Mucosa of stomach (tissue), 1 donor: ENCODE data around the gene THSD7A.
"Not testable (repeated sequence)": the region's sequence is repeated elsewhere in the genome, so short reads cannot be mapped to it uniquely, and the experiment has no call there.

Experiments used
- H3K27me3 ChIP-seq: one replicate; pipeline ENCODE4 v1.7.0; 2013; ENCODE audit warnings: mild to moderate bottlenecking, low read length; ENCODE audit not compliant: control insufficient read depth, insufficient read depth
- H3K36me3 ChIP-seq: one replicate; pipeline ENCODE4 v1.7.0; 2013; ENCODE audit warnings: low read length; ENCODE audit not compliant: control insufficient read depth, insufficient read depth
- H3K4me1 ChIP-seq: one replicate; pipeline ENCODE4 v1.7.0; 2013; ENCODE audit warnings: mild to moderate bottlenecking, low read length; ENCODE audit not compliant: control insufficient read depth, insufficient read depth
- H3K4me3 ChIP-seq: one replicate; pipeline ENCODE4 v1.7.0; 2013; ENCODE audit warnings: low read length
- H3K9ac ChIP-seq: one replicate; pipeline ENCODE4 v1.7.0; 2013; ENCODE audit warnings: mild to moderate bottlenecking, low read length, moderate library complexity
- H3K9me3 ChIP-seq: one replicate; pipeline ENCODE4 v1.7.0; 2013; ENCODE audit warnings: mild to moderate bottlenecking, low read length, moderate library complexity; ENCODE audit not compliant: control insufficient read depth
- donor health status: Pancreatic carcinoma.

THSD7A gene

GRCh38 chr7:11540271-11540761, 291.7 kb downstream of the THSD7A start:
- Histone ChIP-seq H3K36me3 (no peaks in the 10 kb centered on the region), H3K9me3 (no peaks in the 10 kb centered on the region), H3K4me1 (no peaks in the 10 kb centered on the region), H3K9ac (no peak overlapping the region), H3K27me3 (no peaks in the 10 kb centered on the region), H3K4me3 (no peak overlapping the region)

- no peak overlapping the region for H3K9ac ChIP-seq
- H3K36me3 ChIP-seq, result no peaks in the 10 kb centered on the region
- no peak overlapping the region for H3K4me3 ChIP-seq
- no peaks in the 10 kb centered on the region for H3K4me1 ChIP-seq
- no peaks in the 10 kb centered on the region for H3K27me3 ChIP-seq
- H3K9me3 ChIP-seq, result no peaks in the 10 kb centered on the region
Measured at GRCh38 chr7:11539853-11540252, 292.1 kb downstream of the THSD7A start.

DNA sequence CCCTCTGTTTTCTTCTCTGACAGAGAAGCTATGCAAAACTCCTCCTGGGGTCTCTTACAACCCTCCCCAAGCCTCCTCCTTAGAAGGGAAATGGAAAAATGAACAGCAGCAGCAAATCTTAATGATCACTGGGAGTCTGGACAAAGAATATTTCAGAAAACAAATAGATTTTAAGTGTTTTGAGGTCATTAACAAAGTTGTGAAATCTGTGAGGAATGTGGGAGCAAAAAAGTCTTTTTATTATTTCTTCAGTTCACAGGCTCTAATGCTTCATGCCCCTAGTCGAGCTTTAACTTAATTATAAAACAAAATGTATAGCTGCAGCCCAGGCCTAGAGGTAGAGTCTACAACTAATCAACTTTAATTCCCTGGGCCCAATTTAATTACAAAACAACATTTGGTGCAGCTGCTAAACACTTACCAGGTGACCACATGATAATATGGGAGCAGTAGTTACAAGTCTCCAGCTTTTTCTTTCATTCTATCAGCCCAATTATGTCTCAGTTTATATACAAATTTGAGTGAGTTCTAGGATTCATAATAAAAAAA, 293.2 kb downstream of the THSD7A start:
- Histone ChIP-seq H3K27me3 (no peaks in the 10 kb centered on the region), H3K4me3 (no peak overlapping the region), H3K36me3 (no peaks in the 10 kb centered on the region), H3K9me3 (no peaks in the 10 kb centered on the region), H3K4me1 (no peaks in the 10 kb centered on the region), H3K9ac (no peak overlapping the region)

GRCh38 chr7:11533229-11533820, 298.7 kb downstream of the THSD7A start:
- H3K9ac ChIP-seq, result no peak overlapping the region
- no peaks in the 10 kb centered on the region for H3K9me3 ChIP-seq
- no peak overlapping the region for H3K4me3 ChIP-seq
- H3K36me3 ChIP-seq, result no peaks in the 10 kb centered on the region
- H3K27me3 ChIP-seq, result no peaks in the 10 kb centered on the region
- H3K4me1 ChIP-seq, result no peaks in the 10 kb centered on the region

DNA sequence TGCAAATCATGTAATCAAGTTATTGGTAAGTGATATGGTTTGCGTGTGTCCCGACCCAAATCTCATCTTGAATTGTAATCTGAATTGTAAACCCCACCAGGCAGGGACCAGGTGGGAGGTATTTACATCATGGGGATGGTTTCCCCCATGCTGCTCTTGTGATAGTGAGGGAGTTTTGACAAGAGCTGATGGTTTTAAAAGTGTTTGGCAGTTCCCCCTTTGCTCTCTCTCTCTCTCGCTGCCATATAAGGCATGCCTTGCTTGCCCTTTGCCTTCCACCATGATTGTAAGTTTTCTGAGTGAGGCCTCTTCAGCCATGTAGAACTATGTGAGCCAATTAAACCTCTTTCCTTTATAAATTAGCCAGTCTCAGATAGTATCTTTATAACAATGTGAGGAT, 302.6 kb downstream of the THSD7A start:
- Histone ChIP-seq H3K9ac (no peak overlapping the region), H3K36me3 (no peaks in the 10 kb centered on the region), H3K27me3 (no peaks in the 10 kb centered on the region), H3K4me1 (no peaks in the 10 kb centered on the region), H3K4me3 (no peak overlapping the region), H3K9me3 (no peaks in the 10 kb centered on the region)

- Histone ChIP-seq H3K4me1 (no peaks in the 10 kb centered on the region), H3K4me3 (no peak overlapping the region), H3K9ac (no peak overlapping the region), H3K9me3 (no peaks in the 10 kb centered on the region), H3K36me3 (no peaks in the 10 kb centered on the region), H3K27me3 (no peaks in the 10 kb centered on the region)
Measured at GRCh38 chr7:11527707-11528106, 304.3 kb downstream of the THSD7A start.

DNA sequence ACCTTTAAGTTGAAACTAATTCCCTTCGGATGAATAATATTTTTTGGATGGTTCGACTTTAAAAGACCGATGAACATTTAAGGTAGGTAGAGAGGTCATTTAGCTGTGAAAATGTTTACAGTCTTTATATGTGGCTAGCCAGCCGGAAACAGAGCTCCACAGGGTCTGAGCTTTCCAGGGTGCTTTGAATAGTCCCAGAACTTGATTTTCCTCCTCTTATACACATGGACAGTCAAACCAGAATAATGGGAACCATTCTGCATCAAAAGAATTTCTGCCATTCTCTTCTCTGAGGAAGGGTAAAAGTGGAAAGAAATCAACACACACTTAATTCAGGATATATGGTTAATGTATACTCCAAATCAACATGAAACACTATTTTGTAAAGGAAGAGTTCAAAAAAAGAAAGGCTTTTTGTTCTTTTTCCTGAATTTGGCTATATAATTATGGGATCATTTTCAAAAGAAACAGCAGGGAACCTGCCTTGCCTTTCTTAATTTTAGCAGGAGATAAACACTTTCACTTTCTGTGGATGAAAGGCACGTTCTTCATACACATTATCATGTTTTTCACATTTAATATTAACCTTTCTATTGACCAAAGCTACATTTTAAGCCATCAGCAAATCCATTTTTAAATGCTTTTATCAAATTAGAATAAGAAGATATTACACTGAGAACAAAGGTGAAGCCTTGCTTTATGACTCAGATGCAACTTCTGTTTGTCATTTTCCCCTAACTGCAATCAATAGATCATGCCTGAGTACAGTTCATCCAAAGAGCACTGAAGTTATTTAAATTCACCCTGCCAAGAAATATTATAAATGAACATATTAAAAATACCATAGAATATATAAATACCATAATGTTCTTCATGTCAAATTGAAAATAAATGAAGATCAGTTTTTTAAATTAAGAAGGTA, 307.3 kb downstream of the THSD7A start:
- H3K27me3 ChIP-seq, result no peaks in the 10 kb centered on the region
- H3K36me3 ChIP-seq, result no peaks in the 10 kb centered on the region
- H3K9ac ChIP-seq, result no peak overlapping the region
- H3K4me1 ChIP-seq, result no peaks in the 10 kb centered on the region
- no peak overlapping the region for H3K4me3 ChIP-seq
- H3K9me3 ChIP-seq, result no peaks in the 10 kb centered on the region

- not testable (repeated sequence) for H3K9ac ChIP-seq, H3K9me3 ChIP-seq, H3K36me3 ChIP-seq, H3K4me1 ChIP-seq, H3K4me3 ChIP-seq, H3K27me3 ChIP-seq
Measured at GRCh38 chr7:11521964-11522499, 310.0 kb downstream of the THSD7A start.

DNA sequence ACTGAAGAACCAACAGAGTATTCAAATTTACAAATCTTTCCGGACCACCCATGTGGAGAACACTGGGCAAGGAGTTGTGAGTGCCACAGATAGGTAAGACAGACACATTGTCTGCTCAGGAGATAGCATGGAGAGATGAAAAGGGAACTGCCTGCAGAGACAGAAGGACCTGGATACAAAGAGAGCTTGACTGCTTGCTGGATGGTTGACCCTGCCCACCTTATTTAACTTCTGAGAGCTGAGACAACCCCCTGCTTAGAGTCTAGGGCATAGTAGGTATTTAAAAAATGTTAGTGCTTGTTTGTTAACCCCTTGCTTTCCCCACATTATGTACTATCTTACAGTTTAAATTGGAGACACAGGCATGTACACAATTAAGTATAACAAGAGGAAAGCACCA, 314.1 kb downstream of the THSD7A start:
- Histone ChIP-seq H3K4me1 (no peaks in the 10 kb centered on the region), H3K9ac (no peak overlapping the region), H3K27me3 (no peaks in the 10 kb centered on the region)

DNA sequence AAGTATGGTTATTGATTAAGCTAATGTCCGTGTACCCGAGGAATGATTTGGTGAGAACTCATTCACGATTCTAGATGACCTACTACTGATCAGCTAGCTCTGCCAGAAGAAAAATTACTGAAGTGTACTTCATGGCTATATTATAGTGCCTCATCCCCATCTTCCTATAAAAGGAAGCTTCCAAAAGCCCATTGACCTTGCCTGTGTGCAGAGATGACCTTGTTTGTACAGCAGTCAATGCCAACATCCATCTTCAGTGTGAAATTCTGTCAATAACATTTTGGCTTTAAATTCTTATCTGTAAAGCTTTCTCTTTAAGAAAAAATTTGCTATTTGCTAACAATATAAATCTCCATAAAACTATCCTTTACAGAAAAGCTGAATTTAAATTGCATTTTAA, 315.7 kb downstream of the THSD7A start:
- no peaks in the 10 kb centered on the region for H3K9me3 ChIP-seq
- no peak overlapping the region for H3K9ac ChIP-seq
- no peak overlapping the region for H3K4me3 ChIP-seq
- no peaks in the 10 kb centered on the region for H3K4me1 ChIP-seq
- H3K27me3 ChIP-seq, result no peaks in the 10 kb centered on the region
- H3K36me3 ChIP-seq, result no peaks in the 10 kb centered on the region

More for the DNA sequence above, 314.1 kb downstream of the THSD7A start:
- Histone ChIP-seq H3K9me3 (no peaks in the 10 kb centered on the region), H3K4me3 (no peak overlapping the region), H3K36me3 (no peaks in the 10 kb centered on the region)

DNA sequence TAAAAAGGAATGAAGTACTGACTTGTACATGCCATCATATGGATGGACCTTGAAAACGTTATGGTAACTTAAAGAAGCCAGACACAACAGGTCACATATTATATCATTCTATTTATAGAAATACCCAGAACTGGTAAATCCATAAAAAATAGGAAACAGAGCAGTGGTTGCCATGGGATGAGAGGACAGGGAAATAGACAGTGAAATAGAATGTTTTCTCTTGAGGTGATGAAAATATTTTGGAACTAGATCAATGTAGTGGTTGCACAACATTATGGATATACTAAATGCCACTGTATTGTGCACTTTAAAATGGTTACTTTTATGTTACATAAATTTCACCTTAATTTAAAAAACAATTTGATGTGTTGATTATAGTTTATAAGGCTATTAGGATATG, 318.5 kb downstream of the THSD7A start:
- Histone ChIP-seq H3K36me3 (no peaks in the 10 kb centered on the region), H3K9me3 (no peaks in the 10 kb centered on the region), H3K4me3 (no peak overlapping the region), H3K9ac (no peak overlapping the region), H3K27me3 (no peaks in the 10 kb centered on the region), H3K4me1 (no peaks in the 10 kb centered on the region)

- Histone ChIP-seq H3K27me3 (no peaks in the 10 kb centered on the region), H3K4me1 (no peaks in the 10 kb centered on the region), H3K4me3 (no peak overlapping the region), H3K36me3 (no peaks in the 10 kb centered on the region), H3K9ac (no peak overlapping the region), H3K9me3 (no peaks in the 10 kb centered on the region)
Measured at GRCh38 chr7:11507929-11508328, 324.1 kb downstream of the THSD7A start.
